Measurements from ENCODE around the gene KIF3C. TPM values are rescaled to one million over a fixed set of nuclear protein-coding genes. Genes with fewer than 3 reads are reported as not detected.

The KIF3C gene
- total and polyA plus RNA-seq, 2 of the 8 experiments (the other 6 are each of a cell fraction or from before 2014, with no cell fraction given) = 13.4 to 58.1 TPM

GRCh38 chr2:25917832-25918231 lies 64.5 kb downstream of the KIF3C start:
- Histone ChIP-seq H3K23me2 (ENCODE audit: low read depth, low read length) (no peaks in the 10 kb centered on the region), H2BK5ac (ENCODE audit: low read depth, low read length) (no peak overlapping the region), H3K4me1 (replicated peaks in 1 of 4; ENCODE audit: control insufficient read depth in 3 of 4, insufficient read depth in 4 of 4, low read length in 3 of 4) (peaks cover 0 to 5% (median under 1%) of the 10 kb centered on the region in 4 experiments; a peak in 3 of 7 replicates), H4K5ac (ENCODE audit: insufficient read length, low read depth, low read length) (no peak overlapping the region), H4K20me1 (replicated peaks in 1 of 2; ENCODE audit: control insufficient read depth in 1 of 2, insufficient read depth in 2 of 2, low read length in 2 of 2) (no peaks in the 10 kb centered on the region), H3K79me1 (ENCODE audit: low read depth, low read length) (no peaks in the 10 kb centered on the region), H3K56ac (replicated peaks; ENCODE audit: insufficient read length, low read depth, low read length) (no peak overlapping the region), H3K27me3 (replicated peaks in 1 of 4; ENCODE audit: control insufficient read depth in 3 of 4, extremely low read depth in 1 of 4, insufficient read depth in 3 of 4, low read length in 3 of 4) (no peaks in the 10 kb centered on the region), H3K4me3 (ENCODE audit: extremely low read depth in 1 of 4, insufficient read depth in 2 of 4, low read depth in 3 of 4, low read length in 4 of 4) (no peak overlapping the region), H4K91ac (replicated peaks; ENCODE audit: insufficient read length, low read length) (peak overlapping the region; percentile 42), H2AFZ (ENCODE audit: low read length) (no peak overlapping the region), H3K4ac (replicated peaks; ENCODE audit: insufficient read length, low read depth, low read length) (no peak overlapping the region), H3K4me2 (ENCODE audit: insufficient read depth in 1 of 2, low read depth in 2 of 2, low read length in 2 of 2) (no peak overlapping the region), H3K14ac (ENCODE audit: insufficient read length) (no peak overlapping the region), H3K27ac (ENCODE audit: low read depth, low read length) (no peak overlapping the region), H3K36me3 (ENCODE audit: control insufficient read depth in 2 of 4, insufficient read depth in 4 of 4, low read length in 3 of 4) (no peaks in the 10 kb centered on the region), H2BK120ac (replicated peaks; ENCODE audit: low read depth, low read length) (no peak overlapping the region), H3K9ac (replicated peaks in 1 of 4; ENCODE audit: extremely low read depth in 1 of 4, low read depth in 3 of 4, low read length in 3 of 4) (no peak overlapping the region), H2BK20ac (ENCODE audit: low read length) (no peak overlapping the region), H2BK12ac (ENCODE audit: low read depth, low read length) (no peak overlapping the region; the same call in 1 of the 2 replicates), H3K23ac (ENCODE audit: insufficient read length) (no peak overlapping the region), H3K18ac (ENCODE audit: extremely low read depth, low read length) (no peak overlapping the region; the same call in 1 of the 2 replicates), H2AK5ac (ENCODE audit: low read depth, low read length) (no peak overlapping the region), H3K9me3 (ENCODE audit: insufficient read depth in 2 of 2, low read depth in 1 of 2, low read length in 1 of 2) (no peaks in the 10 kb centered on the region), H4K8ac (ENCODE audit: extremely low read depth, insufficient read depth, low read length) (no peak overlapping the region; the same call in 1 of the 2 replicates), H3K79me2 (ENCODE audit: control insufficient read depth in 1 of 2, insufficient read depth in 2 of 2, low read length in 2 of 2) (no peaks in the 10 kb centered on the region), H2BK15ac (ENCODE audit: low read length) (peak overlapping the region; percentile 88; the same call in 1 of the 2 replicates)
- 89% methylated on average over 3 of the region's 3 CpGs; no CpG with 5 or more reads in 1 of the 2 experiments for WGBS, 2 experiments (ENCODE audit: extremely low coverage in 1 of 2, insufficient coverage in 1 of 2, insufficient read length in 1 of 2, insufficient replicate concordance in 2 of 2, low coverage in 1 of 2, low lambda C conversion rate in 2 of 2, missing lambda C conversion rate in 1 of 2)
- DNase-seq (ENCODE audit: low read depth in 1 of 2, low spot score in 2 of 2) (no peak), FAIRE-seq (no peak)
- ChIA-PET POLR2A (ENCODE audit: partially characterized antibody) (interaction anchor here (0.6 kb wide), 1 partner anchor 22 kb away, joined by 3 read pairs; no protein-coding TSS in a partner anchor), CTCF (ENCODE audit: partially characterized antibody) (interaction anchor here (0.5 to 3.7 kb wide), 5 partner anchors 10 to 64 kb away, joined by 3 to 27 read pairs (median 3); no protein-coding TSS in a partner anchor)
- TF ChIP-seq GTF2F1 (IDR thresholded peaks at IDR 0.05; ENCODE audit: borderline replicate concordance, low read depth, low read length) (no peak), HDAC2 (IDR thresholded peaks at IDR 0.05; ENCODE audit: borderline replicate concordance in 1 of 2, low read depth in 2 of 2, low read length in 2 of 2) (no peak), POLR2AphosphoS5 (IDR thresholded peaks at IDR 0.05; ENCODE audit: low read depth, low read length) (no peak), POU5F1 (IDR thresholded peaks at IDR 0.05; ENCODE audit: low read depth, low read length) (no peak)

All from H1 (cell line).